ENCODE data around the gene CD47.

CD47 gene

GRCh38 chr3:108055931-108056330 lies 34.9 kb downstream of the CD47 start:
- no peaks in the 10 kb centered on the region for H3K4me1 ChIP-seq (ENCODE audit: control insufficient read depth, insufficient read depth, low read length, poor library complexity, severe bottlenecking)
- H3K36me3 ChIP-seq (ENCODE audit: control insufficient read depth, insufficient read depth, low read length), result peaks cover 70% of the 10 kb centered on the region
- no peaks in the 10 kb centered on the region for H3K9me3 ChIP-seq (ENCODE audit: control insufficient read depth, low read length)
- H3K27me3 ChIP-seq (replicated peaks; ENCODE audit: control insufficient read depth, insufficient read depth, low read length, poor library complexity, severe bottlenecking), result no peaks in the 10 kb centered on the region
- H3K27ac ChIP-seq (ENCODE audit: insufficient read depth, low read length, poor library complexity, severe bottlenecking), result no peak overlapping the region
- H3K4me3 ChIP-seq (ENCODE audit: insufficient read depth, low read depth, low read length, poor library complexity, severe bottlenecking), result no peak overlapping the region
- DNase-seq, result no peak

GRCh38 chr3:108054935-108055334 lies 35.9 kb downstream of the CD47 start:
- Histone ChIP-seq H3K27ac (ENCODE audit: insufficient read depth, low read length, poor library complexity, severe bottlenecking) (no peak overlapping the region), H3K36me3 (ENCODE audit: control insufficient read depth, insufficient read depth, low read length) (peaks cover 62% of the 10 kb centered on the region), H3K27me3 (replicated peaks; ENCODE audit: control insufficient read depth, insufficient read depth, low read length, poor library complexity, severe bottlenecking) (no peaks in the 10 kb centered on the region), H3K4me3 (ENCODE audit: insufficient read depth, low read depth, low read length, poor library complexity, severe bottlenecking) (no peak overlapping the region), H3K4me1 (ENCODE audit: control insufficient read depth, insufficient read depth, low read length, poor library complexity, severe bottlenecking) (no peaks in the 10 kb centered on the region), H3K9me3 (ENCODE audit: control insufficient read depth, low read length) (no peaks in the 10 kb centered on the region)
- DNase-seq, result no peak

- no peak overlapping the region for H3K4me3 ChIP-seq (ENCODE audit: insufficient read depth, low read depth, low read length, poor library complexity, severe bottlenecking)
- DNase-seq, result no peak
- no peaks in the 10 kb centered on the region for H3K27me3 ChIP-seq (replicated peaks; ENCODE audit: control insufficient read depth, insufficient read depth, low read length, poor library complexity, severe bottlenecking)
- no peaks in the 10 kb centered on the region for H3K4me1 ChIP-seq (ENCODE audit: control insufficient read depth, insufficient read depth, low read length, poor library complexity, severe bottlenecking)
- no peaks in the 10 kb centered on the region for H3K9me3 ChIP-seq (ENCODE audit: control insufficient read depth, low read length)
- no peak overlapping the region for H3K27ac ChIP-seq (ENCODE audit: insufficient read depth, low read length, poor library complexity, severe bottlenecking)
- peaks cover 65% of the 10 kb centered on the region for H3K36me3 ChIP-seq (ENCODE audit: control insufficient read depth, insufficient read depth, low read length)
These were observed 37.3 kb downstream of the CD47 start for GRCh38 chr3:108053483-108053882.

GRCh38 chr3:108053067-108053466 lies 37.8 kb downstream of the CD47 start:
- Histone ChIP-seq H3K27ac (ENCODE audit: insufficient read depth, low read length, poor library complexity, severe bottlenecking) (no peak overlapping the region), H3K4me1 (ENCODE audit: control insufficient read depth, insufficient read depth, low read length, poor library complexity, severe bottlenecking) (no peaks in the 10 kb centered on the region), H3K4me3 (ENCODE audit: insufficient read depth, low read depth, low read length, poor library complexity, severe bottlenecking) (no peak overlapping the region), H3K27me3 (replicated peaks; ENCODE audit: control insufficient read depth, insufficient read depth, low read length, poor library complexity, severe bottlenecking) (no peaks in the 10 kb centered on the region), H3K36me3 (ENCODE audit: control insufficient read depth, insufficient read depth, low read length) (peaks cover 61% of the 10 kb centered on the region), H3K9me3 (ENCODE audit: control insufficient read depth, low read length) (no peaks in the 10 kb centered on the region)
- DNase-seq, result no peak

- H3K27ac ChIP-seq (ENCODE audit: insufficient read depth, low read length, poor library complexity, severe bottlenecking), result no peak overlapping the region
- no peak overlapping the region for H3K4me3 ChIP-seq (ENCODE audit: insufficient read depth, low read depth, low read length, poor library complexity, severe bottlenecking)
- DNase-seq, result no peak
- H3K36me3 ChIP-seq (ENCODE audit: control insufficient read depth, insufficient read depth, low read length), result peaks cover 61% of the 10 kb centered on the region
- H3K9me3 ChIP-seq (ENCODE audit: control insufficient read depth, low read length), result no peaks in the 10 kb centered on the region
- no peaks in the 10 kb centered on the region for H3K27me3 ChIP-seq (replicated peaks; ENCODE audit: control insufficient read depth, insufficient read depth, low read length, poor library complexity, severe bottlenecking)
- H3K4me1 ChIP-seq (ENCODE audit: control insufficient read depth, insufficient read depth, low read length, poor library complexity, severe bottlenecking), result no peaks in the 10 kb centered on the region
These were observed 39.8 kb downstream of the CD47 start for GRCh38 chr3:108051005-108051404.

DNA sequence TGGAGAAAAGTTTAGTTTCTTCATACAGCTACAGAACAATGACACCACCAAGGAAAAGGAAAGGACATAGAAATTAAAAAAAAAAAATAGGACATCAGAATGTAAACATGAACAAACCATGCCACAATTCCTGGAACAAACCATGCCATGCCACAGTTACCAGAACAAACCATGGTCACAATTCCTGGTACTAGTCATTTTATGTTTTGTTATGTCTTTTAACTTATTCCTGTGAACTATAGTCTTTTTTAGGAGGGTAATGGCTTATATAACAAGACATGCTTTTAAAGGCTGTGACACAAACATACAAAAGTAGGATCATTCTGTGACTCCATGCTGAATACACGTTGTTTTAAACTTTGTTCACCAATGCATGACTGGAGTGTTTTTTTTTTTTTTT lies 42.8 kb downstream of the CD47 start:
- Histone ChIP-seq H3K4me3 (ENCODE audit: insufficient read depth, low read depth, low read length, poor library complexity, severe bottlenecking) (no peak overlapping the region), H3K4me1 (ENCODE audit: control insufficient read depth, insufficient read depth, low read length, poor library complexity, severe bottlenecking) (no peaks in the 10 kb centered on the region), H3K27me3 (replicated peaks; ENCODE audit: control insufficient read depth, insufficient read depth, low read length, poor library complexity, severe bottlenecking) (no peaks in the 10 kb centered on the region), H3K27ac (ENCODE audit: insufficient read depth, low read length, poor library complexity, severe bottlenecking) (no peak overlapping the region), H3K36me3 (ENCODE audit: control insufficient read depth, insufficient read depth, low read length) (peaks cover 57% of the 10 kb centered on the region), H3K9me3 (ENCODE audit: control insufficient read depth, low read length) (no peaks in the 10 kb centered on the region)
- DNase-seq, result no peak

DNA sequence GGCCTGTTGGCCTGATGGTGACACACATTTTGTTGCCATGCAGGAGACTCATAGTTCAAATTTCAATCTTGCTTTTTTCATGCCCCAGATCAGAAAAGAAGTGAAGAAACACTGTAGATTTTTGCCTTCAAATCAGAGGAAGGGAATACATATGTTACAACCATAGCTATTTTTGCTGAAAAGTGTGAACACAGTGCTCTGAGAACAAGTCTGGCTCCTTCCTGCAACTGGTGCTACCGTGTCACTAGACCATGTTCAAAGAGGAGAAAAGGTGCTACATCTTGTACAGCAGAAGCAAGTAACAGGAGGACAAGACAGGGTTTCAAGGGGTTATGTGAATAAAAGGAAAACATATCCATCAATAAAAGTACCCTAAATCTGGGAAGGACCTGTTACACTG lies 44.6 kb downstream of the CD47 start:
- no peak overlapping the region for H3K27ac ChIP-seq (ENCODE audit: insufficient read depth, low read length, poor library complexity, severe bottlenecking)
- H3K36me3 ChIP-seq (ENCODE audit: control insufficient read depth, insufficient read depth, low read length), result peaks cover 55% of the 10 kb centered on the region
- H3K4me1 ChIP-seq (ENCODE audit: control insufficient read depth, insufficient read depth, low read length, poor library complexity, severe bottlenecking), result no peaks in the 10 kb centered on the region
- H3K9me3 ChIP-seq (ENCODE audit: control insufficient read depth, low read length), result no peaks in the 10 kb centered on the region
- no peak for DNase-seq
- H3K27me3 ChIP-seq (replicated peaks; ENCODE audit: control insufficient read depth, insufficient read depth, low read length, poor library complexity, severe bottlenecking), result no peaks in the 10 kb centered on the region
- H3K4me3 ChIP-seq (ENCODE audit: insufficient read depth, low read depth, low read length, poor library complexity, severe bottlenecking), result no peak overlapping the region

GRCh38 chr3:108044699-108045098 lies 46.1 kb downstream of the CD47 start:
- no peaks in the 10 kb centered on the region for H3K4me1 ChIP-seq (ENCODE audit: control insufficient read depth, insufficient read depth, low read length, poor library complexity, severe bottlenecking)
- H3K27ac ChIP-seq (ENCODE audit: insufficient read depth, low read length, poor library complexity, severe bottlenecking), result no peak overlapping the region
- no peaks in the 10 kb centered on the region for H3K9me3 ChIP-seq (ENCODE audit: control insufficient read depth, low read length)
- H3K27me3 ChIP-seq (replicated peaks; ENCODE audit: control insufficient read depth, insufficient read depth, low read length, poor library complexity, severe bottlenecking), result no peaks in the 10 kb centered on the region
- no peak for DNase-seq
- H3K4me3 ChIP-seq (ENCODE audit: insufficient read depth, low read depth, low read length, poor library complexity, severe bottlenecking), result no peak overlapping the region
- peaks cover 52% of the 10 kb centered on the region for H3K36me3 ChIP-seq (ENCODE audit: control insufficient read depth, insufficient read depth, low read length)

DNA sequence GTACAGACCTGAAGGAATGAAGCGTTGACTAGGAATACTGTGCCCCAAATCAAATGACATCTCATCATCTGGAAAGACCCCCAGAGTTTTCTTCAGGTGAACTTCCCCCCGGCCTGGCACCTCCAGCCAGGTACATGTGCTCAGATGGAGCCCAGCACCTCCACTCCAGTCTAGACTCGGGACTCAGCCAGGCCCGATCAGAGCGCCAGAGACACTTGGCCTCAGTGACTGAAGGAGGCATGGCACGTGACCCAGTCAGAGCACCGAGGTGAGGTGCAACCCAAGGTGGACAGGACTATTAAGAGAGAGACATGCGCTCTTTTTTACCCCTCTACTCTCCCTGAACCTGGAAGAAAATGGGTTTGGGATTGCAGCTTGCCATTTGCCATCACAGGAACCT lies 48.5 kb downstream of the CD47 start:
- Histone ChIP-seq H3K9me3 (ENCODE audit: control insufficient read depth, low read length) (no peaks in the 10 kb centered on the region), H3K27ac (ENCODE audit: insufficient read depth, low read length, poor library complexity, severe bottlenecking) (no peak overlapping the region), H3K27me3 (replicated peaks; ENCODE audit: control insufficient read depth, insufficient read depth, low read length, poor library complexity, severe bottlenecking) (no peaks in the 10 kb centered on the region), H3K36me3 (ENCODE audit: control insufficient read depth, insufficient read depth, low read length) (peaks cover 54% of the 10 kb centered on the region), H3K4me3 (ENCODE audit: insufficient read depth, low read depth, low read length, poor library complexity, severe bottlenecking) (no peak overlapping the region), H3K4me1 (ENCODE audit: control insufficient read depth, insufficient read depth, low read length, poor library complexity, severe bottlenecking) (no peaks in the 10 kb centered on the region)
- DNase-seq, result no peak

DNA sequence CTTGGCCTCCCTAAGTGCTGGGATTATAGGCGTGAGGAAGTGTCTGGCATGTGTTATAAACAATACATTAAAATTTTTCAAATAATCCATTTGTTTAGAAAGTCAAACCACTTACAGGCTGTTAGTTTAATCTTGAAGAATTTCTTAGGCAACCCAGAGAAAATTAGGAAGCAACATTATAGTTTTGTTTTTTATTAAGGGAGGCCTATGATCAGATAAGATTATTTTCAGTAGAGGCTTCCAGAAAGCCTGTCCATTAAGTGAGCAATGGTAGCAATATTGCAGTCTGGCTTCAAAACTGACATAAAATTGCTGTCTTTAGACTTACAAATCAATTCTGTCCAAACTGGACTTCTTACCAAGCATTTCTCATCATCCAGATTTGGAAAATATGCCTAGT lies 49.6 kb downstream of the CD47 start:
- Histone ChIP-seq H3K4me1 (ENCODE audit: control insufficient read depth, insufficient read depth, low read length, poor library complexity, severe bottlenecking) (no peaks in the 10 kb centered on the region), H3K4me3 (ENCODE audit: insufficient read depth, low read depth, low read length, poor library complexity, severe bottlenecking) (no peak overlapping the region), H3K27ac (ENCODE audit: insufficient read depth, low read length, poor library complexity, severe bottlenecking) (no peak overlapping the region), H3K9me3 (ENCODE audit: control insufficient read depth, low read length) (no peaks in the 10 kb centered on the region), H3K36me3 (ENCODE audit: control insufficient read depth, insufficient read depth, low read length) (peaks cover 49% of the 10 kb centered on the region), H3K27me3 (replicated peaks; ENCODE audit: control insufficient read depth, insufficient read depth, low read length, poor library complexity, severe bottlenecking) (no peaks in the 10 kb centered on the region)
- no peak for DNase-seq

DNA sequence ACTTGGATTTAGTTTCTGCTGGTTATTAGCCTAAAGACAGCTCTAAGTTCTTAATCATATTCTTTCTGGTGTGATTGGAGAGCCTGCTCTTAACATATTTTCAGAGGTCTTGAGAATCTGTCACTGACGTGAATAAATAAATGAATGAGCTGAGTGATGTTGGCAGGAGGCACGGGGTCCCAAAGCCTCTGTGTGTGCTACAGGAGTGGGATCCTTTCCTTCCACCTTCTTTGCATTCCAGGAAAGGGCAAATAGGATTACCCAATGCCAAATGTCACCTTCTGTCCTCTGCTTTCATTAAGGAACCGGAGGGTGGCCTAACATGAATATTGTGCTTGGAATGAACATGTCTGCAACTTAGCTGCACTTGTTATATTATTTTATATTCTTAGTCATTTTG lies 53.1 kb downstream of the CD47 start:
- H3K27ac ChIP-seq (ENCODE audit: insufficient read depth, low read length, poor library complexity, severe bottlenecking), result no peak overlapping the region
- no peaks in the 10 kb centered on the region for H3K9me3 ChIP-seq (ENCODE audit: control insufficient read depth, low read length)
- H3K36me3 ChIP-seq (ENCODE audit: control insufficient read depth, insufficient read depth, low read length), result peaks cover 50% of the 10 kb centered on the region
- no peaks in the 10 kb centered on the region for H3K4me1 ChIP-seq (ENCODE audit: control insufficient read depth, insufficient read depth, low read length, poor library complexity, severe bottlenecking)
- DNase-seq, result no peak
- no peaks in the 10 kb centered on the region for H3K27me3 ChIP-seq (replicated peaks; ENCODE audit: control insufficient read depth, insufficient read depth, low read length, poor library complexity, severe bottlenecking)
- H3K4me3 ChIP-seq (ENCODE audit: insufficient read depth, low read depth, low read length, poor library complexity, severe bottlenecking), result no peak overlapping the region

Measured in effector memory CD4-positive, alpha-beta T cell (primary cell).